ENCODE data around the gene CRADD. TPM values are rescaled to one million over a fixed set of nuclear protein-coding genes. Genes with fewer than 3 reads are reported as not detected.
"Not testable (repeated sequence)": the region's sequence is repeated elsewhere in the genome, so short reads cannot be mapped to it uniquely, and the experiment has no call there.

Gene CRADD
- total RNA-seq, 1 donor from 2014 or later, result 9.1 TPM

- TF ChIP-seq, protein P1, sequence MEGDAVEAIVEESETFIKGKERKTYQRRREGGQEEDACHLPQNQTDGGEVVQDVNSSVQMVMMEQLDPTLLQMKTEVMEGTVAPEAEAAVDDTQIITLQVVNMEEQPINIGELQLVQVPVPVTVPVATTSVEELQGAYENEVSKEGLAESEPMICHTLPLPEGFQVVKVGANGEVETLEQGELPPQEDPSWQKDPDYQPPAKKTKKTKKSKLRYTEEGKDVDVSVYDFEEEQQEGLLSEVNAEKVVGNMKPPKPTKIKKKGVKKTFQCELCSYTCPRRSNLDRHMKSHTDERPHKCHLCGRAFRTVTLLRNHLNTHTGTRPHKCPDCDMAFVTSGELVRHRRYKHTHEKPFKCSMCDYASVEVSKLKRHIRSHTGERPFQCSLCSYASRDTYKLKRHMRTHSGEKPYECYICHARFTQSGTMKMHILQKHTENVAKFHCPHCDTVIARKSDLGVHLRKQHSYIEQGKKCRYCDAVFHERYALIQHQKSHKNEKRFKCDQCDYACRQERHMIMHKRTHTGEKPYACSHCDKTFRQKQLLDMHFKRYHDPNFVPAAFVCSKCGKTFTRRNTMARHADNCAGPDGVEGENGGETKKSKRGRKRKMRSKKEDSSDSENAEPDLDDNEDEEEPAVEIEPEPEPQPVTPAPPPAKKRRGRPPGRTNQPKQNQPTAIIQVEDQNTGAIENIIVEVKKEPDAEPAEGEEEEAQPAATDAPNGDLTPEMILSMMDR (IDR thresholded peaks at IDR 0.05), result no peak
- Mint-ChIP-seq H3K4me1 (ENCODE audit: low read depth) (peaks cover 23% of the 10 kb centered on the region), H3K9me3 (ENCODE audit: low read depth) (peaks cover 35% of the 10 kb centered on the region), H3K27ac (ENCODE audit: unreplicated experiment) (no peak overlapping the region), H3K4me3 (ENCODE audit: unreplicated experiment) (no peak overlapping the region), H3K27me3 (ENCODE audit: low read depth) (no peaks in the 10 kb centered on the region), H3K36me3 (ENCODE audit: low read depth) (peaks cover 18% of the 10 kb centered on the region)
- no peak for DNase-seq (ENCODE audit: low spot score)
Observed at GRCh38 chr12:93865751-93866150, 188.6 kb downstream of the CRADD start.

DNA sequence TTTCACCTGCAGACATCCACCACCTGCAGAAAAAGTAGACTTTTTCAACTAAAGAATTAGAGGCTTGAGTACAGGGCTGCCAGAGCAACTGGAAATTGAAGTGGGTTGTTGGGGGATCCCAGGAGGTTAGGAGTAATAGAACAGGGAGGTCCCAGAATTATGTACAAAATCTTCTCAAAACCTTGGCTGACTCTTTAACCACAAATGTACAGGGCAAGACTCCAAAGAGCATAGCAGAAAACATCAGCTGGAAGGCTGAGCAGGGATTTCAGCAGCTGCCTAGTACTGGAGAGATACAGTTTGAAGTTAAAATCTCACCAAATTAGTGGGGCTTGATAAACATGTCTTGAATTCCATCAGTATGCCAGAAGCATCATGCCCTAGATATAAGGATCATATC lies 191.6 kb downstream of the CRADD start:
- Mint-ChIP-seq H3K9me3 (ENCODE audit: low read depth) (peaks cover 60% of the 10 kb centered on the region), H3K27ac (ENCODE audit: unreplicated experiment) (peak overlapping the region; percentile 59), H3K27me3 (ENCODE audit: low read depth) (no peaks in the 10 kb centered on the region), H3K36me3 (ENCODE audit: low read depth) (peaks cover 34% of the 10 kb centered on the region), H3K4me3 (ENCODE audit: unreplicated experiment) (no peak overlapping the region), H3K4me1 (ENCODE audit: low read depth) (peaks cover 23% of the 10 kb centered on the region)
- TF ChIP-seq, protein P1 (IDR thresholded peaks at IDR 0.05), result no peak
- no peak for DNase-seq (ENCODE audit: low spot score)

DNA sequence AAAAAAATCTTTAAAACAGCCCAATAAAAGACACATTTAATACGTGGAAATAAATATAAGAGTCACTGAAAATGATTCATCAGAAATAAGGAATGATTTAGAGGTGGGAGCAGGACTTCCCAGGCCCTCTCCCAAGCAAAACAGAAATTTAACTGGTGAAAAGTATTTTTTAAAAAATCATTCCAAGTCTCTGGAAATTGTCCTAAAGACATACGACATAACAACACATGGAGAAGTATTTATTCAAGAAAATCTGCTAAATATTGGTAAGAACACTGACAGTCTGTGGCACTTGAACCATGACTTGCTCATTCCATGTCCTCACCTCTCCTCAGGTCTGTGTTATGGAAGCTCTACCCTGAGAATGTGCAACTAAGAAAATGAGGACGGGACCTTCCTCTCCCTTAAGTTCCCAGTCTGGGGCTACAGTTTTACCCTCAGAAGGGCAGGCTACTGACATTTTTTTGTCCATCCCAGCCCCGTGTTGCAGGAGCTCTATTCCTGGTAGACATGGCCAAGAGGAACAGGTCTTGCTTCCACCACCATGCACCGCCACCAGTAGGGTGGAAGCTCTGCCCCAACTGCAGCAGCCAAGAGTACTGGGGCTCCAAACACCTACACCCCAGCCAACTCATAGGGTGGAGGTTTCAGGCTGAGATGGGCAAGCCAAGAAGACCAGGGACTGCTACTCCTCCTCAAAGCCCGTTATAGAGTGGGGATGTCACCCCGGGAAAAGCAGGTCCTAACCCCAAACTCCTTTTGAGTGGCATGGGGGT lies 193.0 kb downstream of the CRADD start:
- H3K27me3 Mint-ChIP-seq (ENCODE audit: low read depth), result no peaks in the 10 kb centered on the region
- peaks cover 44% of the 10 kb centered on the region for H3K36me3 Mint-ChIP-seq (ENCODE audit: low read depth)
- DNase-seq (ENCODE audit: low spot score), result no peak
- H3K9me3 Mint-ChIP-seq (ENCODE audit: low read depth), result peaks cover 71% of the 10 kb centered on the region
- H3K4me1 Mint-ChIP-seq (ENCODE audit: low read depth), result peaks cover 23% of the 10 kb centered on the region
- H3K4me3 Mint-ChIP-seq (ENCODE audit: unreplicated experiment), result no peak overlapping the region
- peak overlapping the region; percentile 81 for H3K27ac Mint-ChIP-seq (ENCODE audit: unreplicated experiment)
- TF ChIP-seq, protein P1 (IDR thresholded peaks at IDR 0.05), result no peak

DNA sequence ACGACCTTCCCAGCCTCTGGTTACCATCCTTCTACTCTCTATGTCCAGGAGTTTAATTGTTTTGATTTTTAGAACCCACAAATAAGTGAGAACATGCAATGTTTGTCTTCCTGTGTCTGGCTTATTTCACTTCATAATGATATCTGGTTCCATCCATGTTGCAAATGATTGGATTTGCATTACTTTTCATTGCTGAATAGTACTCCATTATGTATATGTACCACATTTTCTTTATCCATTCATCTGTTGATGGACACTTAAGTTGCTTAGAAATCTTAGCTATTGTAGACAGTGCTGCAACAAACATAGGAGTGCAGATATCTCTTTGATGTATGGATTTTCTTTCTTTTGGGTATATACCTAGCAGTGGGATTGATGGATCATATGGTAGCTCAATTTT lies 194.4 kb downstream of the CRADD start:
- H3K36me3 Mint-ChIP-seq (ENCODE audit: low read depth), result peaks cover 40% of the 10 kb centered on the region
- not testable (repeated sequence) for H3K27me3 Mint-ChIP-seq (ENCODE audit: low read depth); H3K27ac Mint-ChIP-seq (ENCODE audit: unreplicated experiment); H3K4me3 Mint-ChIP-seq (ENCODE audit: unreplicated experiment); DNase-seq (ENCODE audit: low spot score)
- peaks cover 23% of the 10 kb centered on the region for H3K4me1 Mint-ChIP-seq (ENCODE audit: low read depth)
- peaks cover 75% of the 10 kb centered on the region for H3K9me3 Mint-ChIP-seq (ENCODE audit: low read depth)

GRCh38 chr12:93873561-93873960 lies 196.4 kb downstream of the CRADD start:
- H3K4me3 Mint-ChIP-seq (ENCODE audit: unreplicated experiment), result no peak overlapping the region
- no peak for DNase-seq (ENCODE audit: low spot score)
- TF ChIP-seq, protein P1 (IDR thresholded peaks at IDR 0.05), result no peak
- no peaks in the 10 kb centered on the region for H3K27me3 Mint-ChIP-seq (ENCODE audit: low read depth)
- no peak overlapping the region for H3K27ac Mint-ChIP-seq (ENCODE audit: unreplicated experiment)
- H3K9me3 Mint-ChIP-seq (ENCODE audit: low read depth), result peaks cover 68% of the 10 kb centered on the region
- H3K4me1 Mint-ChIP-seq (ENCODE audit: low read depth), result peaks cover 21% of the 10 kb centered on the region
- H3K36me3 Mint-ChIP-seq (ENCODE audit: low read depth), result peaks cover 36% of the 10 kb centered on the region

GRCh38 chr12:93875157-93875556 lies 198.0 kb downstream of the CRADD start:
- peaks cover 58% of the 10 kb centered on the region for H3K9me3 Mint-ChIP-seq (ENCODE audit: low read depth)
- TF ChIP-seq, protein P1 (IDR thresholded peaks at IDR 0.05), result no peak
- H3K4me3 Mint-ChIP-seq (ENCODE audit: unreplicated experiment), result no peak overlapping the region
- H3K4me1 Mint-ChIP-seq (ENCODE audit: low read depth), result peaks cover 11% of the 10 kb centered on the region
- no peak for DNase-seq (ENCODE audit: low spot score)
- no peaks in the 10 kb centered on the region for H3K27me3 Mint-ChIP-seq (ENCODE audit: low read depth)
- H3K27ac Mint-ChIP-seq (ENCODE audit: unreplicated experiment), result no peak overlapping the region
- H3K36me3 Mint-ChIP-seq (ENCODE audit: low read depth), result peaks cover 33% of the 10 kb centered on the region

All from chondrocyte (in vitro differentiated cells).